NT2/D1 (cell line): ENCODE results near the gene KAT14.
"Not testable (repeated sequence)": the region's sequence is repeated elsewhere in the genome, so short reads cannot be mapped to it uniquely, and the experiment has no call there.

ENCODE experiments used
- SUZ12 ChIP-seq: IDR thresholded peaks from 2 replicates; pipeline ENCODE4 v1.6.1; 2011; ENCODE audit not compliant: insufficient read length, insufficient read depth; ENCODE audit errors: extremely low read depth
- YY1 ChIP-seq: IDR thresholded peaks from 2 replicates; pipeline ENCODE4 v1.6.1; 2011; ENCODE audit not compliant: insufficient read length, insufficient read depth
- ZNF274 ChIP-seq: IDR thresholded peaks from 2 replicates; pipeline ENCODE4 v1.6.1; 2011; ENCODE audit warnings: mild to moderate bottlenecking, low read depth, low read length

DNA sequence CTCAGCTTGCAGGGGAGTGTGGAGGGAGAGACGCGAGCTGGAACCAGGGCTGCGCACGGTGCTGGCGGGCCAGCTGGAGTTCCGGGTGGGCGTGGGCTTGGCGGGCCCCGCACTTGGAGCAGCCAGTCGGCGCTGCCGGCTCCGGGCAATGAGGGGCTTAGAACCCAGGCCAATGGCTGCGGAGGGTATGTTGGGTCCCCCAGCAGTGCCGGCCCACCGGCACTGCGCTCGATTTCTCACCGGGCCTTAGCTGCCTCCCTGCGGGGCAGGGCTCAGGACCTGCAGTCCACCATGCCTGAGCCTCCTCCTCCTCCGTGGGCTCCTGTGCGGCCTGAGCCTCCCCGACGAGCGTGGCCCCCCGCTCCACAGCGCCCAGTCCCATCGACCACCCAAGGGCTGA, 89.1 kb downstream of the KAT14 start:
- not testable (repeated sequence) for TF ChIP-seq ZNF274, YY1, SUZ12
